ENCODE data around the gene SLF1. TPM values are rescaled to one million over a fixed set of nuclear protein-coding genes. Genes with fewer than 3 reads are reported as not detected.

Gene SLF1
- total and polyA plus RNA-seq, 2 of the 8 experiments (the other 6 are each of a cell fraction or from before 2014, with no cell fraction given), result 4.8 to 15.7 TPM

GRCh38 chr5:94621763-94622162, 3.3 kb downstream of the SLF1 start:
- Histone ChIP-seq H2BK120ac (replicated peaks; ENCODE audit: low read depth, low read length) (no peak overlapping the region), H3K9ac (replicated peaks in 1 of 4; ENCODE audit: extremely low read depth in 1 of 4, low read depth in 3 of 4, low read length in 3 of 4) (no peak overlapping the region), H4K20me1 (replicated peaks in 1 of 2; ENCODE audit: control insufficient read depth in 1 of 2, insufficient read depth in 2 of 2, low read length in 2 of 2) (peaks cover 0 to 9% of the 10 kb centered on the region in 2 experiments), H2BK12ac (ENCODE audit: low read depth, low read length) (no peak overlapping the region), H4K5ac (ENCODE audit: insufficient read length, low read depth, low read length) (no peak overlapping the region), H3K4me1 (replicated peaks in 1 of 4; ENCODE audit: control insufficient read depth in 3 of 4, insufficient read depth in 4 of 4, low read length in 3 of 4) (peaks cover 0 to 5% (median 1%) of the 10 kb centered on the region in 4 experiments; a peak in 2 of 7 replicates), H2AK5ac (ENCODE audit: low read depth, low read length) (no peak overlapping the region), H3K9me3 (ENCODE audit: insufficient read depth in 2 of 2, low read depth in 1 of 2, low read length in 1 of 2) (no peaks in the 10 kb centered on the region), H3K4ac (replicated peaks; ENCODE audit: insufficient read length, low read depth, low read length) (no peak overlapping the region), H3K79me2 (ENCODE audit: control insufficient read depth in 1 of 2, insufficient read depth in 2 of 2, low read length in 2 of 2) (peaks cover 0 to 61% of the 10 kb centered on the region in 2 experiments; a peak in 2 of 4 replicates), H2BK20ac (ENCODE audit: low read length) (no peak overlapping the region), H3K27me3 (replicated peaks in 1 of 4; ENCODE audit: control insufficient read depth in 3 of 4, extremely low read depth in 1 of 4, insufficient read depth in 3 of 4, low read length in 3 of 4) (no peaks in the 10 kb centered on the region), H3K4me3 (ENCODE audit: extremely low read depth in 1 of 4, insufficient read depth in 2 of 4, low read depth in 3 of 4, low read length in 4 of 4) (no peak overlapping the region), H3K56ac (replicated peaks; ENCODE audit: insufficient read length, low read depth, low read length) (no peak overlapping the region), H3K4me2 (ENCODE audit: insufficient read depth in 1 of 2, low read depth in 2 of 2, low read length in 2 of 2) (no peak overlapping the region), H3K79me1 (ENCODE audit: low read depth, low read length) (no peaks in the 10 kb centered on the region; the same call in 1 of the 2 replicates), H3K14ac (ENCODE audit: insufficient read length) (no peak overlapping the region), H4K8ac (ENCODE audit: extremely low read depth, insufficient read depth, low read length) (no peak overlapping the region), H2BK5ac (ENCODE audit: low read depth, low read length) (no peak overlapping the region), H3K23ac (ENCODE audit: insufficient read length) (no peak overlapping the region), H2AFZ (ENCODE audit: low read length) (no peak overlapping the region), H3K18ac (ENCODE audit: extremely low read depth, low read length) (no peak overlapping the region), H3K23me2 (ENCODE audit: low read depth, low read length) (peaks cover 9% of the 10 kb centered on the region), H3K27ac (ENCODE audit: low read depth, low read length) (no peak overlapping the region), H2BK15ac (ENCODE audit: low read length) (no peak overlapping the region), H4K91ac (replicated peaks; ENCODE audit: insufficient read length, low read length) (no peak overlapping the region), H3K36me3 (ENCODE audit: control insufficient read depth in 2 of 4, insufficient read depth in 4 of 4, low read length in 3 of 4) (no peaks in the 10 kb centered on the region)
- FAIRE-seq (no peak), DNase-seq (ENCODE audit: low read depth in 1 of 2, low spot score in 2 of 2) (no peak)
- ChIA-PET CTCF (ENCODE audit: partially characterized antibody) (interaction anchor here (1.4 kb wide), 1 partner anchor 30 kb away, joined by 4 read pairs; no protein-coding TSS in a partner anchor), POLR2A (ENCODE audit: partially characterized antibody) (no interaction called here)
- WGBS, 2 experiments (ENCODE audit: extremely low coverage in 1 of 2, insufficient coverage in 1 of 2, insufficient read length in 1 of 2, insufficient replicate concordance in 2 of 2, low coverage in 1 of 2, low lambda C conversion rate in 2 of 2, missing lambda C conversion rate in 1 of 2), result 83% methylated on average over 5 of the region's 5 CpGs; no CpG with 5 or more reads in 1 of the 2 experiments
- TF ChIP-seq TAF7 (optimal IDR thresholded peaks at IDR 0.05; ENCODE audit: borderline replicate concordance, low read depth, low read length) (no peak), NANOG (IDR thresholded peaks at IDR 0.05; ENCODE audit: insufficient read depth, low read depth, low read length, poor library complexity, severe bottlenecking) (no peak), JUN (IDR thresholded peaks at IDR 0.05; ENCODE audit: low read depth, low read length) (no peak), ATF3 (IDR thresholded peaks at IDR 0.05; ENCODE audit: insufficient read depth, low read depth, low read length) (no peak), NRF1 (IDR thresholded peaks at IDR 0.05; ENCODE audit: low read depth, low read length) (no peak), CTCF (IDR thresholded peaks at IDR 0.05; ENCODE audit: control extremely low read depth in 1 of 3, insufficient read depth in 1 of 3, low read depth in 1 of 3, low read length in 3 of 3) (no peak), EGR1 (IDR thresholded peaks at IDR 0.05; ENCODE audit: borderline replicate concordance, low read depth, low read length) (no peak), KDM4A (IDR thresholded peaks at IDR 0.05; ENCODE audit: low read depth, low read length, severe bottlenecking) (no peak), MAX (IDR thresholded peaks at IDR 0.05) (no peak), KDM5A (IDR thresholded peaks at IDR 0.05; ENCODE audit: low read length) (no peak)
